ENCODE results near the gene TMEM51. TPM values are rescaled to one million over a fixed set of nuclear protein-coding genes. Genes with fewer than 3 reads are reported as not detected.

The TMEM51 gene
- total and polyA plus RNA-seq, 2 of the 13 experiments (the other 11 are each of a cell fraction or from before 2014, with no cell fraction given), result 12.2 to 22.3 TPM

- TF ChIP-seq ZNF660 (CRISPR knock-in tag; IDR thresholded peaks at IDR 0.05; ENCODE audit: borderline replicate concordance, low read depth), result no peak
- no peak for TF ChIP-seq DDIT3 (CRISPR knock-in tag; IDR thresholded peaks at IDR 0.05)
- TF ChIP-seq ZNF773 (CRISPR knock-in tag; IDR thresholded peaks at IDR 0.05; ENCODE audit: borderline replicate concordance), result no peak
- 0 out of 2 replicates have a peak, but pooled peaks have one; percentile 28 for TF ChIP-seq ZNF414 (CRISPR knock-in tag; IDR thresholded peaks at IDR 0.05)
- no peak for TF ChIP-seq ELK4 (CRISPR knock-in tag; IDR thresholded peaks at IDR 0.05; ENCODE audit: borderline replicate concordance)
- TF ChIP-seq ARID4A (CRISPR knock-in tag; IDR thresholded peaks at IDR 0.05; ENCODE audit: borderline replicate concordance), result peak; percentile 65; the same call in 1 of the 2 replicates
- TF ChIP-seq ZBTB14 (CRISPR knock-in tag; IDR thresholded peaks at IDR 0.05), result no peak
- no peak for TF ChIP-seq MAZ (IDR thresholded peaks at IDR 0.05; ENCODE audit: borderline replicate concordance, low read depth, low read length)
- no peak for TF ChIP-seq MAZ (CRISPR knock-in tag; IDR thresholded peaks at IDR 0.05; ENCODE audit: low read depth)
- TF ChIP-seq ZNF232 (CRISPR knock-in tag; IDR thresholded peaks at IDR 0.05; ENCODE audit: borderline replicate concordance), result no peak
- TF ChIP-seq IRF9 (CRISPR knock-in tag; IDR thresholded peaks at IDR 0.05; ENCODE audit: borderline replicate concordance), result no peak
- TF ChIP-seq EEA1 (CRISPR knock-in tag; IDR thresholded peaks at IDR 0.05; ENCODE audit: borderline replicate concordance), result no peak
- no peak for TF ChIP-seq LCORL (IDR thresholded peaks at IDR 0.05)
- TF ChIP-seq LCORL (CRISPR knock-in tag; IDR thresholded peaks at IDR 0.05), result peak; percentile 93
- TF ChIP-seq HIVEP1 (CRISPR knock-in tag; IDR thresholded peaks at IDR 0.05), result peak; percentile 69; the same call in 1 of the 2 replicates
- no peak for TF ChIP-seq ZNF839 (CRISPR knock-in tag; IDR thresholded peaks at IDR 0.05; ENCODE audit: borderline replicate concordance)
- TF ChIP-seq HOXD1 (CRISPR knock-in tag; IDR thresholded peaks at IDR 0.05), result no peak
- no peak for TF ChIP-seq ZSCAN30 (CRISPR knock-in tag; IDR thresholded peaks at IDR 0.05)
- TF ChIP-seq ZNF724P (CRISPR knock-in tag; IDR thresholded peaks at IDR 0.05; ENCODE audit: borderline replicate concordance), result no peak
- no peak; the same call in 1 of the 2 replicates for TF ChIP-seq KDM5A (IDR thresholded peaks at IDR 0.05; ENCODE audit: borderline replicate concordance, low read length)
These were observed 2.2 kb upstream of the TMEM51 start (continued) for GRCh38 chr1:15151377-15151806.
